Right renal pelvis (tissue), 4 donors: ENCODE data around the gene TMEM107. TPM values are rescaled to one million over a fixed set of nuclear protein-coding genes. Genes with fewer than 3 reads are reported as not detected.

Source experiments
- DNase-seq, 4 donors: peaks; one replicate each; pipeline ENCODE4 v3.0.0-alpha.2; 2013; ENCODE audit warnings: low read depth in 4 of 4, low spot score in 3 of 4, missing footprints in 1 of 4
- polyA plus RNA-seq, 4 donors: library from polyadenylated mRNA; unstranded; fragments of 120-200 nt; gene quantifications; one replicate each; pipeline ENCODE4 v1.2.1, GENCODE V29; 2013; ENCODE audit not compliant: insufficient read length in 4 of 4

Gene TMEM107
- polyA plus RNA-seq, 4 donors, result 23.9 to 26.4 (median 25.3) TPM

GRCh38 chr17:8162997-8163977, 12.9 kb downstream of the TMEM107 start:
- DNase-seq, result no peak

GRCh38 chr17:8162233-8162996, 13.8 kb downstream of the TMEM107 start, which contains the start of gene VAMP2:
VAMP2 (minus strand) TSS chr17:8162948; CDS start chr17:8162879, 69 bp downstream.
- no peak for DNase-seq

- no peak for DNase-seq
These were observed 14.6 kb downstream of the TMEM107 start for GRCh38 chr17:8161289-8162232.

GRCh38 chr17:8160741-8161221, 15.4 kb downstream of the TMEM107 start:
- DNase-seq, result no peak

GRCh38 chr17:8160224-8160577, 16.0 kb downstream of the TMEM107 start:
- DNase-seq, result no peak

- DNase-seq, result no peak
These were observed 16.5 kb downstream of the TMEM107 start for GRCh38 chr17:8159459-8160223.

- no peak for DNase-seq
These were observed 17.2 kb downstream of the TMEM107 start for GRCh38 chr17:8159032-8159400.

GRCh38 chr17:8158267-8159031, 17.7 kb downstream of the TMEM107 start:
- DNase-seq, result peak in 2 of 4 donors; percentile 81 to 82

GRCh38 chr17:8156246-8156992, 19.8 kb downstream of the TMEM107 start:
- DNase-seq, result peak; percentile 99 to 100 (median 100)

- DNase-seq, result no peak
These were observed 20.3 kb downstream of the TMEM107 start for GRCh38 chr17:8155996-8156245.

GRCh38 chr17:8155231-8155995, 20.8 kb downstream of the TMEM107 start:
- DNase-seq, result no peak

GRCh38 chr17:8154608-8155155, 21.5 kb downstream of the TMEM107 start:
- DNase-seq, result no peak

GRCh38 chr17:8153957-8154607, 22.1 kb downstream of the TMEM107 start:
- peak; percentile 91 to 96 (median 94) for DNase-seq

GRCh38 chr17:8153525-8153956, 22.6 kb downstream of the TMEM107 start:
- no peak for DNase-seq

- DNase-seq, result no peak
These were observed 23.1 kb downstream of the TMEM107 start for GRCh38 chr17:8153031-8153451.

- peak in 2 of 4 donors; percentile 80 to 83 for DNase-seq
These were observed 23.9 kb downstream of the TMEM107 start, which contains the start of gene PER1 for GRCh38 chr17:8152112-8152775. PER1 (minus strand) TSS chr17:8152404; CDS start chr17:8150706, 1,698 bp downstream.
